Thyroid gland (tissue), 4 donors: ENCODE results near the gene ELFN1.

Experiments
- POLR2A ChIP-seq, 2 donors: fragments of 450-650 bp; IDR thresholded peaks; one replicate each; pipeline ENCODE4 v1.6.1; 2017; ENCODE audit warnings: antibody characterized with exemption in 2 of 2, mild to moderate bottlenecking in 2 of 2, moderate library complexity in 1 of 2
- TF ChIP-seq, protein P1 (sequence below), 6 experiments: fragments of 200-600 bp in 3 of 6; fragments of 450-650 bp in 3 of 6; sonication (generic) in 3 of 6; IDR thresholded peaks; one replicate each; pipeline ENCODE4 v1.5.1; 2016 to 2019; ENCODE audit warnings: antibody characterized with exemption in 6 of 6, mild to moderate bottlenecking in 2 of 6, inconsistent platforms in 1 of 6, moderate library complexity in 1 of 6

DNA sequence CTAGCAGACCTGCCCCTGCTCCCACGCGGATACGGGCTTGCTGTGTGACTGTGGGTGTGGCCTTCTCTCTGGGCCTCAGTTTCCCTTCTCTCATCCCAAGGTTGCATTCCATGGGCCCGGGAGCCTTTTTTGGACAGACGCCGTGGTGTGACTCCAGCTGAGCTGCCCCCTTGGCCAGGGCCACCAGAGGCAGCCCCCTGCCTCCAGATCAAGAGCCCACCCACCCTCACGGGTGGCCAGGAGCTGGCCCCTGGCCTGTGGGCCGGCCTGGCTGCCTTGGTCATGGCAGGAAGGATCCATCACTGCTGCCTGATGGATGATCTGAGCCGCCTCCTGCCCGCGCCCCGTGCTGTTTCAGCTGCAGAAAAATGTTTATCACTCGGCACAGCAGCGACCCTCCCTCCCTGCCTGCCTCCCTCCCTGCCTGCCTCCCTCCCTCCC, 27.8 kb upstream of the ELFN1 start:
- TF ChIP-seq, protein P1, sequence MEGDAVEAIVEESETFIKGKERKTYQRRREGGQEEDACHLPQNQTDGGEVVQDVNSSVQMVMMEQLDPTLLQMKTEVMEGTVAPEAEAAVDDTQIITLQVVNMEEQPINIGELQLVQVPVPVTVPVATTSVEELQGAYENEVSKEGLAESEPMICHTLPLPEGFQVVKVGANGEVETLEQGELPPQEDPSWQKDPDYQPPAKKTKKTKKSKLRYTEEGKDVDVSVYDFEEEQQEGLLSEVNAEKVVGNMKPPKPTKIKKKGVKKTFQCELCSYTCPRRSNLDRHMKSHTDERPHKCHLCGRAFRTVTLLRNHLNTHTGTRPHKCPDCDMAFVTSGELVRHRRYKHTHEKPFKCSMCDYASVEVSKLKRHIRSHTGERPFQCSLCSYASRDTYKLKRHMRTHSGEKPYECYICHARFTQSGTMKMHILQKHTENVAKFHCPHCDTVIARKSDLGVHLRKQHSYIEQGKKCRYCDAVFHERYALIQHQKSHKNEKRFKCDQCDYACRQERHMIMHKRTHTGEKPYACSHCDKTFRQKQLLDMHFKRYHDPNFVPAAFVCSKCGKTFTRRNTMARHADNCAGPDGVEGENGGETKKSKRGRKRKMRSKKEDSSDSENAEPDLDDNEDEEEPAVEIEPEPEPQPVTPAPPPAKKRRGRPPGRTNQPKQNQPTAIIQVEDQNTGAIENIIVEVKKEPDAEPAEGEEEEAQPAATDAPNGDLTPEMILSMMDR (IDR thresholded peaks at IDR 0.05) = no peak
- TF ChIP-seq POLR2A (IDR thresholded peaks at IDR 0.05) = no peak
